HepG2 (cell line): Measurements from ENCODE around the gene ZNF217. TPM values are rescaled to one million over a fixed set of nuclear protein-coding genes. Genes with fewer than 3 reads are reported as not detected.
A peak's percentile ranks its signal among the peaks of the same experiment; 100 is the strongest.

ENCODE experiments used
- CCAR2 ChIP-seq: fragments of 200-400 bp; formaldehyde crosslinking; optimal IDR thresholded peaks from 2 replicates; pipeline ENCODE3; 2018; ENCODE audit warnings: low read depth, mild to moderate bottlenecking, low read length, moderate library complexity
- FOSL1 ChIP-seq: sonication (generic); formaldehyde crosslinking; IDR thresholded peaks from 2 replicates; pipeline ENCODE4 v1.9.0; 2021; ENCODE audit warnings: missing genetic modification reagents, borderline replicate concordance
- GATAD1 ChIP-seq: IDR thresholded peaks from 2 replicates; pipeline ENCODE4 v1.6.1; 2016; ENCODE audit warnings: missing genetic modification reagents, missing compliant biosample characterization
- GLI4 ChIP-seq: sonication (generic); formaldehyde crosslinking; IDR thresholded peaks from 2 replicates; pipeline ENCODE4 v1.5.1; 2020; ENCODE audit warnings: missing genetic modification reagents, mild to moderate bottlenecking, moderate library complexity, borderline replicate concordance
- KDM5A ChIP-seq: fragments of 200-600 bp; sonication (generic); IDR thresholded peaks from 2 replicates; pipeline ENCODE4 v1.7.0; 2018; ENCODE audit warnings: antibody characterized with exemption, mild to moderate bottlenecking, low read length, borderline replicate concordance
- MED8 ChIP-seq: sonication (generic); formaldehyde crosslinking; IDR thresholded peaks from 2 replicates; pipeline ENCODE4 v1.8.1; 2023; ENCODE audit warnings: mild to moderate bottlenecking, missing genetic modification reagents; ENCODE audit not compliant: insufficient replicate concordance
- NFE2L2 ChIP-seq: fragments of 150-350 bp; IDR thresholded peaks from 2 replicates; pipeline ENCODE4 v1.6.1; 2014; ENCODE audit warnings: low read length
- POGZ ChIP-seq: sonication (generic); formaldehyde crosslinking; IDR thresholded peaks from 2 replicates; pipeline ENCODE4 v1.4.0; 2020; ENCODE audit warnings: mild to moderate bottlenecking, missing genetic modification reagents
- RFXANK ChIP-seq: IDR thresholded peaks from 2 replicates; pipeline ENCODE4 v1.6.1; 2016
- SP4 ChIP-seq: sonication (generic); formaldehyde crosslinking; IDR thresholded peaks from 2 replicates; pipeline ENCODE4 v1.8.1; 2023; ENCODE audit warnings: mild to moderate bottlenecking, missing genetic modification reagents
- SP5 ChIP-seq: IDR thresholded peaks from 2 replicates; pipeline ENCODE4 v1.6.1; 2016; ENCODE audit warnings: low read depth, borderline replicate concordance
- WIZ ChIP-seq: sonication (generic); formaldehyde crosslinking; IDR thresholded peaks from 2 replicates; pipeline ENCODE4 v1.5.1; 2020; ENCODE audit warnings: mild to moderate bottlenecking, missing genetic modification reagents
- ZNF207 ChIP-seq: fragments of 450-650 bp; IDR thresholded peaks from 2 replicates; pipeline ENCODE4 v1.6.1; 2016; ENCODE audit warnings: antibody characterized with exemption, borderline replicate concordance
- ZNF326 ChIP-seq: sonication (generic); formaldehyde crosslinking; IDR thresholded peaks from 2 replicates; pipeline ENCODE4 v1.4.0; 2020; ENCODE audit warnings: missing genetic modification reagents, borderline replicate concordance
- ZNF354B ChIP-seq: sonication (generic); formaldehyde crosslinking; IDR thresholded peaks from 2 replicates; pipeline ENCODE4 v1.8.0; 2022; ENCODE audit warnings: mild to moderate bottlenecking, missing genetic modification reagents
- ZNF367 ChIP-seq: sonication (generic); formaldehyde crosslinking; IDR thresholded peaks from 2 replicates; pipeline ENCODE4 v1.4.0; 2020; ENCODE audit warnings: missing genetic modification reagents, borderline replicate concordance
- ZNF383 ChIP-seq: sonication (generic); formaldehyde crosslinking; IDR thresholded peaks from 2 replicates; pipeline ENCODE4 v1.4.0; 2020; ENCODE audit warnings: missing genetic modification reagents, mild to moderate bottlenecking, borderline replicate concordance
- ZNF879 ChIP-seq: sonication (generic); formaldehyde crosslinking; IDR thresholded peaks from 2 replicates; pipeline ENCODE4 v1.8.1; 2023; ENCODE audit warnings: missing genetic modification reagents
- ZSCAN31 ChIP-seq: sonication (generic); formaldehyde crosslinking; IDR thresholded peaks from 2 replicates; pipeline ENCODE4 v1.5.0; 2020; ENCODE audit warnings: low read depth, mild to moderate bottlenecking, missing genetic modification reagents
- polyA plus RNA-seq, 8 experiments: library from polyadenylated mRNA; depleted of rRNA in 3 of 8; stranded (reverse) in 7 of 8; unstranded in 1 of 8; fragments of >200 nt; fragmentation: Illumina TruSeq in 4 of 8; extraction: Trizol in 4 of 8; gene quantifications; 2 replicates each; pipeline versions ENCODE4 v1.2.1 to v1.2.3, GENCODE V29; 2011 to 2016; ENCODE audit warnings: low read depth in 4 of 8, missing spikeins in 1 of 8, mixed read lengths in 1 of 8; ENCODE audit not compliant: insufficient read depth in 1 of 8
- total RNA-seq, 5 experiments: library from RNA; depleted of rRNA; stranded (reverse); fragments of >200 nt; fragmentation: Illumina TruSeq; extraction: Trizol; gene quantifications; 2 replicates each; pipeline ENCODE4 v1.2.3, GENCODE V29; 2016; ENCODE audit warnings: low read depth in 1 of 5
- TF ChIP-seq, protein P1 (sequence below): IDR thresholded peaks from 2 replicates; pipeline ENCODE4 v1.6.1; 2018; ENCODE audit warnings: missing genetic modification reagents
- TF ChIP-seq, protein P2 (sequence below): IDR thresholded peaks from 2 replicates; pipeline ENCODE4 v1.6.1; 2016; ENCODE audit warnings: control low read depth
- TF ChIP-seq, protein P3 (sequence below): sonication (generic); formaldehyde crosslinking; IDR thresholded peaks from 2 replicates; pipeline ENCODE4 v1.5.0; 2020; ENCODE audit warnings: mild to moderate bottlenecking, missing genetic modification reagents
- TF ChIP-seq, protein P4 (sequence below): sonication (generic); formaldehyde crosslinking; IDR thresholded peaks from 2 replicates; pipeline ENCODE4 v1.4.0; 2020; ENCODE audit warnings: mild to moderate bottlenecking, missing genetic modification reagents
- TF ChIP-seq, protein P5 (sequence below): sonication (generic); formaldehyde crosslinking; IDR thresholded peaks from 2 replicates; pipeline ENCODE4 v1.4.0; 2020; ENCODE audit warnings: mild to moderate bottlenecking, missing genetic modification reagents

The ZNF217 gene
- total and polyA plus RNA-seq, 2 of the 13 experiments (the other 11 are each of a cell fraction or from before 2014, with no cell fraction given) = 22.3 to 29.8 TPM

DNA sequence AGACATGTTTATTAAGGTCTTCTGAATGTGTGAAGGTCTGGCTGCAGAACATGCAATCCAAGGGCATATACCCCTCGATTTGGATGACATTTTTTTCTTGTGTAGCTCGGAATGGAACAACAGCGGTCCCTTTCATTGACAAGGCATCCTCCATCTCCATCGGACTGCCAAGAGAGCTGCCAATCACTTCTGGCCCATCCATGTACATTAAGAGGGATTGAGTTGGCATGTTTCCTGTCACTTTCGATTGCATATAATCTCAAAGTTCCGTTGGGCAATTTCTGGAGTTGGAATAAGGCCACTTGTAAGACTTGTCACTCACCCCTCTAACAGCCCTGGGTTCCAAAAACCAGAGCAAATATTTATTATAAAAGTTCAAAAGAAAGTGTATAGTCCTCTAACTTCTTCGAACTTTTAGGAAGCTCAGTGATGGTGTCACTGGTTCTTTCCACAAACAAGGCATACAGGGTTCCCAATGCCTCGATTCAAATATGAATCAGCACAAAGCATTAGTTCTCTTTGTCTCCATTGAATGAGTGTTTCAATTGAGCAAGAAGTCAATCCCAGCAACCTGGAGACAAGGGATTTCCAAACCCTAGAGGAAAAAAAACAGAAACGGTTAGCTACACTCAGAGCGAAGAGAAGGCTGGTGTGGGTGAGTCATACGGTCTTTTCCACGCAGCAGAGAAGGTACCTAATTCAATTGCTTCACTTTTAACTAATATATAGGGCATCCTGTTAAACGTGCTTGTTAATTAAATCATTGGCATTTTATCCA, 10.9 kb downstream of the ZNF217 start (continued):
- TF ChIP-seq KDM5A (no peak), ZSCAN31 (CRISPR knock-in tag) (no peak), ZNF207 (no peak), ZNF879 (no peak), ZNF367 (CRISPR knock-in tag) (no peak), SP4 (CRISPR knock-in tag) (no peak), GLI4 (CRISPR knock-in tag) (no peak), CCAR2 (no peak), ZNF383 (CRISPR knock-in tag) (no peak), SP5 (no peak), ZNF326 (CRISPR knock-in tag) (no peak), POGZ (CRISPR knock-in tag) (no peak), WIZ (CRISPR knock-in tag) (no peak), MED8 (peak; percentile 12), NFE2L2 (peak; percentile 21; the same call in 1 of the 2 replicates), ZNF354B (CRISPR knock-in tag) (no peak), FOSL1 (CRISPR knock-in tag) (peak; percentile 53; the same call in 1 of the 2 replicates), RFXANK (CRISPR knock-in tag) (no peak), GATAD1 (CRISPR knock-in tag) (no peak)
- TF ChIP-seq, protein P1, sequence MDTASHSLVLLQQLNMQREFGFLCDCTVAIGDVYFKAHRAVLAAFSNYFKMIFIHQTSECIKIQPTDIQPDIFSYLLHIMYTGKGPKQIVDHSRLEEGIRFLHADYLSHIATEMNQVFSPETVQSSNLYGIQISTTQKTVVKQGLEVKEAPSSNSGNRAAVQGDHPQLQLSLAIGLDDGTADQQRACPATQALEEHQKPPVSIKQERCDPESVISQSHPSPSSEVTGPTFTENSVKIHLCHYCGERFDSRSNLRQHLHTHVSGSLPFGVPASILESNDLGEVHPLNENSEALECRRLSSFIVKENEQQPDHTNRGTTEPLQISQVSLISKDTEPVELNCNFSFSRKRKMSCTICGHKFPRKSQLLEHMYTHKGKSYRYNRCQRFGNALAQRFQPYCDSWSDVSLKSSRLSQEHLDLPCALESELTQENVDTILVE (CRISPR knock-in tag) = no peak
- TF ChIP-seq, protein P2, sequence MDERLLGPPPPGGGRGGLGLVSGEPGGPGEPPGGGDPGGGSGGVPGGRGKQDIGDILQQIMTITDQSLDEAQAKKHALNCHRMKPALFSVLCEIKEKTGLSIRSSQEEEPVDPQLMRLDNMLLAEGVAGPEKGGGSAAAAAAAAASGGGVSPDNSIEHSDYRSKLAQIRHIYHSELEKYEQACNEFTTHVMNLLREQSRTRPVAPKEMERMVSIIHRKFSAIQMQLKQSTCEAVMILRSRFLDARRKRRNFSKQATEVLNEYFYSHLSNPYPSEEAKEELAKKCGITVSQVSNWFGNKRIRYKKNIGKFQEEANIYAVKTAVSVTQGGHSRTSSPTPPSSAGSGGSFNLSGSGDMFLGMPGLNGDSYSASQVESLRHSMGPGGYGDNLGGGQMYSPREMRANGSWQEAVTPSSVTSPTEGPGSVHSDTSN (CRISPR knock-in tag) = no peak
- TF ChIP-seq, protein P3, sequence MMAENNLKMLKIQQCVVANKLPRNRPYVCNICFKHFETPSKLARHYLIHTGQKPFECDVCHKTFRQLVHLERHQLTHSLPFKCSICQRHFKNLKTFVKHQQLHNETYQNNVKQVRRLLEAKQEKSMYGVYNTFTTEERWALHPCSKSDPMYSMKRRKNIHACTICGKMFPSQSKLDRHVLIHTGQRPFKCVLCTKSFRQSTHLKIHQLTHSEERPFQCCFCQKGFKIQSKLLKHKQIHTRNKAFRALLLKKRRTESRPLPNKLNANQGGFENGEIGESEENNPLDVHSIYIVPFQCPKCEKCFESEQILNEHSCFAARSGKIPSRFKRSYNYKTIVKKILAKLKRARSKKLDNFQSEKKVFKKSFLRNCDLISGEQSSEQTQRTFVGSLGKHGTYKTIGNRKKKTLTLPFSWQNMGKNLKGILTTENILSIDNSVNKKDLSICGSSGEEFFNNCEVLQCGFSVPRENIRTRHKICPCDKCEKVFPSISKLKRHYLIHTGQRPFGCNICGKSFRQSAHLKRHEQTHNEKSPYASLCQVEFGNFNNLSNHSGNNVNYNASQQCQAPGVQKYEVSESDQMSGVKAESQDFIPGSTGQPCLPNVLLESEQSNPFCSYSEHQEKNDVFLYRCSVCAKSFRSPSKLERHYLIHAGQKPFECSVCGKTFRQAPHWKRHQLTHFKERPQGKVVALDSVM (CRISPR knock-in tag) = no peak
- TF ChIP-seq, protein P4, sequence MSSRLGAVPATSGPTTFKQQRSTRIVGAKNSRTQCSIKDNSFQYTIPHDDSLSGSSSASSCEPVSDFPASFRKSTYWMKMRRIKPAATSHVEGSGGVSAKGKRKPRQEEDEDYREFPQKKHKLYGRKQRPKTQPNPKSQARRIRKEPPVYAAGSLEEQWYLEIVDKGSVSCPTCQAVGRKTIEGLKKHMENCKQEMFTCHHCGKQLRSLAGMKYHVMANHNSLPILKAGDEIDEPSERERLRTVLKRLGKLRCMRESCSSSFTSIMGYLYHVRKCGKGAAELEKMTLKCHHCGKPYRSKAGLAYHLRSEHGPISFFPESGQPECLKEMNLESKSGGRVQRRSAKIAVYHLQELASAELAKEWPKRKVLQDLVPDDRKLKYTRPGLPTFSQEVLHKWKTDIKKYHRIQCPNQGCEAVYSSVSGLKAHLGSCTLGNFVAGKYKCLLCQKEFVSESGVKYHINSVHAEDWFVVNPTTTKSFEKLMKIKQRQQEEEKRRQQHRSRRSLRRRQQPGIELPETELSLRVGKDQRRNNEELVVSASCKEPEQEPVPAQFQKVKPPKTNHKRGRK = no peak
- TF ChIP-seq, protein P5, sequence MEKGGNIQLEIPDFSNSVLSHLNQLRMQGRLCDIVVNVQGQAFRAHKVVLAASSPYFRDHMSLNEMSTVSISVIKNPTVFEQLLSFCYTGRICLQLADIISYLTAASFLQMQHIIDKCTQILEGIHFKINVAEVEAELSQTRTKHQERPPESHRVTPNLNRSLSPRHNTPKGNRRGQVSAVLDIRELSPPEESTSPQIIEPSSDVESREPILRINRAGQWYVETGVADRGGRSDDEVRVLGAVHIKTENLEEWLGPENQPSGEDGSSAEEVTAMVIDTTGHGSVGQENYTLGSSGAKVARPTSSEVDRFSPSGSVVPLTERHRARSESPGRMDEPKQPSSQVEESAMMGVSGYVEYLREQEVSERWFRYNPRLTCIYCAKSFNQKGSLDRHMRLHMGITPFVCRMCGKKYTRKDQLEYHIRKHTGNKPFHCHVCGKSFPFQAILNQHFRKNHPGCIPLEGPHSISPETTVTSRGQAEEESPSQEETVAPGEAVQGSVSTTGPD = no peak
